Kidney (tissue), 14 donors: ENCODE results near the gene PRM1. TPM values are rescaled to one million over a fixed set of nuclear protein-coding genes. Genes with fewer than 3 reads are reported as not detected.

ENCODE experiments used
- DNase-seq, 5 donors: peaks; one replicate each; pipeline ENCODE4 v3.0.0-alpha.2; 2013 to 2020
- FAIRE-seq: peaks from 2 replicates; lab custom pipeline; 2012; peaks lifted over from hg19 to GRCh38; lab: Jason Lieb, UNC
- H3K27ac ChIP-seq, 2 donors: one replicate each; pipeline ENCODE4 v1.7.0; 2013; ENCODE audit warnings: low read depth in 2 of 2, low read length in 2 of 2, inconsistent platforms in 1 of 2
- H3K27me3 ChIP-seq: one replicate; pipeline ENCODE4 v1.7.1; 2013; ENCODE audit warnings: low read length, inconsistent platforms; ENCODE audit not compliant: control insufficient read depth, insufficient read depth
- H3K36me3 ChIP-seq, 3 donors: one replicate each; pipeline versions ENCODE4 v1.7.0 to v1.7.1; 2013; ENCODE audit warnings: low read length in 3 of 3, control low read depth in 1 of 3, inconsistent platforms in 1 of 3; ENCODE audit not compliant: insufficient read depth in 3 of 3, control insufficient read depth in 2 of 3
- H3K4me1 ChIP-seq, 3 donors: one replicate each; pipeline versions ENCODE4 v1.7.0 to v1.7.1; 2013; ENCODE audit warnings: low read length in 3 of 3, inconsistent platforms in 1 of 3, low read depth in 1 of 3; ENCODE audit not compliant: control insufficient read depth in 2 of 3, insufficient read depth in 2 of 3
- H3K4me3 ChIP-seq, 3 donors: one replicate each; pipeline versions ENCODE4 v1.7.0 to v1.8.1; 2013; ENCODE audit warnings: low read length in 3 of 3, control low read depth in 1 of 3, inconsistent platforms in 1 of 3
- H3K9ac ChIP-seq, 3 donors: one replicate each; pipeline versions ENCODE4 v1.7.0 to v1.7.1; 2013; ENCODE audit warnings: low read length in 3 of 3, control low read depth in 1 of 3, inconsistent platforms in 1 of 3
- H3K9me3 ChIP-seq, 3 donors: one replicate each; pipeline versions ENCODE4 v1.7.0 to v1.7.1; 2013; ENCODE audit warnings: low read length in 3 of 3, control low read depth in 1 of 3, inconsistent platforms in 1 of 3; ENCODE audit not compliant: control insufficient read depth in 2 of 3, insufficient read depth in 1 of 3
- intact Hi-C: fragments of 100-400 bp; cut with DNase I; formaldehyde crosslinking; loops from one replicate; pipeline ENCODE4 v1.11.1; 2022
- polyA plus RNA-seq: library from polyadenylated mRNA; stranded (reverse); fragments of 350-450 nt; fragmentation: Illumina TruSeq; extraction: RNeasy Lipid Tissue Mini Kit (QIAGEN cat#74804); gene quantifications from one replicate; pipeline ENCODE4 v1.2.3, GENCODE V29; 2014; ENCODE audit warnings: low read depth, low replicate concordance; ENCODE audit not compliant: insufficient read depth
- total RNA-seq: library from RNA; stranded (reverse); fragmentation: NEBNext Ultra II Directional; extraction: Animal tissue kit (Norgen Biotek cat#: 25700); gene quantifications from one replicate; pipeline ENCODE4 v1.2.1, GENCODE V29; 2021
- TF ChIP-seq, protein P1 (sequence below): IDR thresholded peaks from 3 replicates; pipeline ENCODE4 v1.5.1; 2012; ENCODE audit warnings: mild to moderate bottlenecking, moderate library complexity, borderline replicate concordance; ENCODE audit not compliant: insufficient read depth; ENCODE audit errors: extremely low read depth
- donor health status: control.
- donor health status: control.
- donor health status: control.
- donor health status: control.
- donor health status: control.
- donor health status: DM: yes; HTN: yes; CAD: no.
- donor health status: Normal renal cell carcinoma (clear cell type).

PRM1 gene
- total and polyA plus RNA-seq, 2 donors from 2014 or later, result not detected

DNA sequence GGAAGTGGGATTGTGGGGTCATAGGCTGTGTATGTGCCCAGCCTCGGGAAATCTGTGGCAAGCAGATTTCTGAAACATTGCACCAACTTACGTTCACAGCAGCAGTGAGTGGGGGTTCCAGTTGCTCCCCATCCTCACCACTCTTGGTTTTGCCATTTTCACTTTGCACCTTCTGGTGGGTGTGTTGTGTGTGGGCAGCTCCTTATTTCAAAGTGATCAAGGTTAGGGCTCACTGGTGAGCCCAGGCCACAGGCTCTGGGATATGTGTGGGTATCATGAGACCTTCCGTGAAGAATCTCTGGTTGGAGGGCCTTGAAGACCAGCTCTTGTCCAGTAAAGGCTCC is 29.5 kb upstream of the PRM1 start:
- H3K4me1 ChIP-seq, result peaks cover 0 to 21% (median 6%) of the 10 kb centered on the region in 3 donors
- intact Hi-C loops, result no loop called here
- no peak overlapping the region for H3K9ac ChIP-seq
- H3K27ac ChIP-seq, result peak overlapping the region in 1 of 2 donors; percentile 69
- no peak overlapping the region for H3K4me3 ChIP-seq
- no peaks in the 10 kb centered on the region for H3K36me3 ChIP-seq
- TF ChIP-seq, protein P1, sequence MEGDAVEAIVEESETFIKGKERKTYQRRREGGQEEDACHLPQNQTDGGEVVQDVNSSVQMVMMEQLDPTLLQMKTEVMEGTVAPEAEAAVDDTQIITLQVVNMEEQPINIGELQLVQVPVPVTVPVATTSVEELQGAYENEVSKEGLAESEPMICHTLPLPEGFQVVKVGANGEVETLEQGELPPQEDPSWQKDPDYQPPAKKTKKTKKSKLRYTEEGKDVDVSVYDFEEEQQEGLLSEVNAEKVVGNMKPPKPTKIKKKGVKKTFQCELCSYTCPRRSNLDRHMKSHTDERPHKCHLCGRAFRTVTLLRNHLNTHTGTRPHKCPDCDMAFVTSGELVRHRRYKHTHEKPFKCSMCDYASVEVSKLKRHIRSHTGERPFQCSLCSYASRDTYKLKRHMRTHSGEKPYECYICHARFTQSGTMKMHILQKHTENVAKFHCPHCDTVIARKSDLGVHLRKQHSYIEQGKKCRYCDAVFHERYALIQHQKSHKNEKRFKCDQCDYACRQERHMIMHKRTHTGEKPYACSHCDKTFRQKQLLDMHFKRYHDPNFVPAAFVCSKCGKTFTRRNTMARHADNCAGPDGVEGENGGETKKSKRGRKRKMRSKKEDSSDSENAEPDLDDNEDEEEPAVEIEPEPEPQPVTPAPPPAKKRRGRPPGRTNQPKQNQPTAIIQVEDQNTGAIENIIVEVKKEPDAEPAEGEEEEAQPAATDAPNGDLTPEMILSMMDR, result no peak
- H3K9me3 ChIP-seq, result no peaks in the 10 kb centered on the region
- H3K27me3 ChIP-seq, result no peaks in the 10 kb centered on the region
- DNase-seq (no peak), FAIRE-seq (no peak)

DNA sequence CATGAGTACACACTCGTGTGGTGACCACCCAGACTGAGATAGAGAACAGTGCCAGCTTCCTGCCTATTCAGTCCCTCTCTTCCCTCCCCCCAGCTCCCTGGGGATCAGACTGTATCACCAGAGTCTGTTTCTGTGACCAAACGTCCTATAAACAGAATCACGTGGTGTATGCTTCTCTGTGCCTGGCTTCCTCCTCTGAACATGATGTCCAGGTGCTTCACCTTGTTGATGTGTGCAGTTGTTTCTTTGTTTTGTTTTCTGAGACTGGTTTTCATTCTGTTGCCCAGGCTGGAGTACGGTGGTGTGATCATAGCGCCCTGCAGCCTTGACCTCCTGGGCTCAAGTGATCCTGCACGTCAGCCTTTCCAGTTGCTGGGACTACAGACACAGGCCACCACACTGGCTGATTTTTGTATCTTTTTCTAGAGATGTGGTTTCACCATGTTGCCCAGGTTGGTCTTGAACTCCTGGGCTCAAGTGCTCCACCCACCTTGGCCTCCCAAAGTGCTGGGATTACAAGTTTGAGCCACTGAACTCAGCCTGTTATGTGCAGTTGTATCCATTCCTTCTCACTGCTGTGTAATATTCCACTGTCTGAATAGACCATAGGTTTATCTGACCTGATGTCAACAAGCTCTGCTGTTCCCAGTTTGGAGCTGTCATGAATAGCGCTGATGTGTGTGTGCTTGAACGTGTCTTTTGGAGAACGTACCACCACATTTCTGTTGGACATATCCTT is 28.9 kb upstream of the PRM1 start:
- no peaks in the 10 kb centered on the region for H3K27me3 ChIP-seq
- FAIRE-seq (no peak), DNase-seq (no peak)
- no peaks in the 10 kb centered on the region for H3K9me3 ChIP-seq
- peak overlapping the region in 1 of 2 donors; percentile 69 for H3K27ac ChIP-seq
- intact Hi-C loops, result no loop called here
- peaks cover 0 to 21% (median 6%) of the 10 kb centered on the region in 3 donors for H3K4me1 ChIP-seq
- TF ChIP-seq, protein P1, result no peak
- no peak overlapping the region for H3K9ac ChIP-seq
- H3K4me3 ChIP-seq, result no peak overlapping the region
- no peaks in the 10 kb centered on the region for H3K36me3 ChIP-seq

DNA sequence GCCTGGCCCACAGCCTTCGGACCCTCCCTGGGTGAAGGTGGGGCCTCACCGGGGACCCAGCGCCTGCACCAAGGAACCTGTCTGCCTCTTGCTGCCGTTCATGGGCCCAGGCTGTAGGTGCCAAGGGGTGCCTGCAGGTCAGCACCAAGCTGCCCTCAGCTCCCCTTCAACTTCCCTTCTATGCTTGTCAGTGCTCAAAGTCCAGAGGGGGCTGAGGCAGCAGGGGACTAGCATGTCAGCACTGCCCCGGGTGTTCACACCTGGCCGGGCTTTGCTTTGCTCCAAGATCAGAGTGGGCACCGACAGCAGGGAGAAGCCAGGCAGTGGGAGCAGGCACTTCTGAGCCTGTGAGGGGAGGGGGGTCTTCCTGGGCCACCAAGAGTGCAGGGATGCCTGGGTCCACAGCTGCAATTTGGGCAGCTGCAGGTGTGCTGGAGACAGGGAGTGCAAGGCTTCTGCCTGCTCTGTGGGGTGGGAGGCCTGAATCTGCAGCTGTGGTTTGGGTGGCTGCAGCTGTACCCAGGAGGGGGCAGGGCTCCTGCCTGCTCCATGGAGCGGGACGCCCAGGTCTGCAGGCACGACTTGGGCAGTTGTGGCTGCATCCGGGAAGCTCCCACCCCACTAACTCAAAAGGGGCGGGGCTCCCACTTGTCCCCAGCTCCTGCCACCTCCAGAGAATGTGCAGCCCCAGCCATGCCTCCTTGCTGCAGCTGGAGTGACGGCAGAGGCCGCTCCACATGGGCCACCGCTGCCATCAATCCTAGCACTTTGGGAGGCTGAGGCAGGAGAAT is 27.6 kb upstream of the PRM1 start:
- Histone ChIP-seq H3K36me3 (no peaks in the 10 kb centered on the region), H3K27me3 (no peaks in the 10 kb centered on the region), H3K27ac (peak overlapping the region; percentile 32 to 56), H3K4me3 (no peak overlapping the region), H3K9ac (no peak overlapping the region), H3K4me1 (peaks cover 2 to 21% (median 6%) of the 10 kb centered on the region in 3 donors), H3K9me3 (peaks cover 0 to 1% (median 0%) of the 10 kb centered on the region in 3 donors)
- intact Hi-C loops, result no loop called here
- FAIRE-seq (no peak), DNase-seq (peak; percentile 78 to 93 (median 83))
- TF ChIP-seq, protein P1, result no peak
